IPS DF 6.9 (cell line): ENCODE results near the gene CCDC110.
A peak's percentile ranks its signal among the peaks of the same experiment; 100 is the strongest.

Experiments
- DNase-seq: peaks from one replicate; pipeline ENCODE4 v3.0.0-alpha.2; 2013; ENCODE audit warnings: low read depth, low spot score
- H3K27ac ChIP-seq: one replicate; pipeline ENCODE4 v1.5.1; 2013; ENCODE audit warnings: low read length, control low read depth
- H3K27me3 ChIP-seq: 2 replicates; pipeline ENCODE4 v1.6.1; 2013; ENCODE audit warnings: mild to moderate bottlenecking, low read length; ENCODE audit not compliant: control insufficient read depth, insufficient read depth
- H3K36me3 ChIP-seq: 2 replicates; pipeline ENCODE4 v1.6.1; 2013; ENCODE audit warnings: low read length; ENCODE audit not compliant: control insufficient read depth, insufficient read depth
- H3K4me1 ChIP-seq: 2 replicates; pipeline ENCODE4 v1.6.1; 2013; ENCODE audit warnings: low read length; ENCODE audit not compliant: control insufficient read depth, insufficient read depth
- H3K4me3 ChIP-seq: 2 replicates; pipeline ENCODE4 v1.5.1; 2013; ENCODE audit warnings: mild to moderate bottlenecking, low read length
- H3K9me3 ChIP-seq: 2 replicates; pipeline ENCODE4 v1.6.1; 2013; ENCODE audit warnings: low read length, inconsistent platforms; ENCODE audit not compliant: control insufficient read depth, insufficient read depth
- WGBS: extraction: QIAGEN DNeasy Blood & Tissue Kit; methylation state at CpG from one replicate; pipeline ENCODE4 v1.1.7; 2013; ENCODE audit warnings: mixed read lengths, missing lambda C conversion rate; ENCODE audit not compliant: insufficient read length, insufficient coverage; 5-methylcytosine and 5-hydroxymethylcytosine counted together

CCDC110 gene

DNA sequence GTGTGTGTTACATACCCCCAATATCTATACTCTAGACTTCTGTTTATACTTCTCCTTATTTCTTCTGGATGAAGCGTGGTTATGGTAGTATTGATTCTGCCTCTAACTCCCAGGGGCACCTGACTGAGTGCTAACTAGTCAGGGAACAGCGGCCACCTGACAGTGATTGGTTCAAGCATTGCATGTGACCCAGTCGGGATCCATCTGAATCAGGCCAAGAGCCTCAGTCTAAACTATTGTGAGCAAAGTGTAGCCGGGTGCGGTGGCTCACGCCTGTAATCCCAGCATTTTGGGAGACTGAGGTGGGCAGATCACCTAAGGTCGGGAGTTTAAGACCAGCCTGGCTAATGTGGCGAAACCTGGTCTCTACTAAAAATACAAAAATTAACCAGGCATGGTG, 10.0 kb downstream of the CCDC110 start:
- no peak for DNase-seq
- Histone ChIP-seq H3K9me3 (no peaks in the 10 kb centered on the region), H3K27me3 (no peaks in the 10 kb centered on the region), H3K4me3 (no peak overlapping the region), H3K27ac (no peak overlapping the region), H3K4me1 (no peaks in the 10 kb centered on the region), H3K36me3 (no peaks in the 10 kb centered on the region)
- no CpG with 5 or more reads among the region's 8 CpGs for WGBS

DNA sequence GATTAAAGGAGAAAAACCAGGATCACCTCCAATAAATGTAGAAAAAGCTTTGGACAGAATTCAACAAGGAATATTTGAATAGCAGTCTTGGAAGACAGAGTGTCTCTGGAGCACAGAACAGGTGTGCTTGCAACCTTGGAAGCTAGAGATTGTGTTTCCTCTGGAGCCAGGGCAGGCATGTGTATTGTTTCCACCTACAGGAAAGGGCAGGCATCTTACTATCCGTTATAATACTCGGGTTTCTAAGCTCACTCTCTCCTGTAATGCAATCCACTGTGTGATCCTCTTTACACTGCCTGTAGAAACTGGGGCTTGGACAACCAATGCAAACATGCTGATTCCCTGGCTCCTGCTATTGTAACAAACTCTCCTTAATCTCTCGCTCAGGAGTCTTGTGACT, 14.4 kb downstream of the CCDC110 start:
- no peaks in the 10 kb centered on the region for H3K27me3 ChIP-seq
- WGBS, result no CpG with 5 or more reads among the region's 3 CpGs
- no peak overlapping the region for H3K4me3 ChIP-seq
- no peaks in the 10 kb centered on the region for H3K9me3 ChIP-seq
- no peaks in the 10 kb centered on the region for H3K36me3 ChIP-seq
- H3K27ac ChIP-seq, result no peak overlapping the region
- no peaks in the 10 kb centered on the region for H3K4me1 ChIP-seq
- no peak for DNase-seq

DNA sequence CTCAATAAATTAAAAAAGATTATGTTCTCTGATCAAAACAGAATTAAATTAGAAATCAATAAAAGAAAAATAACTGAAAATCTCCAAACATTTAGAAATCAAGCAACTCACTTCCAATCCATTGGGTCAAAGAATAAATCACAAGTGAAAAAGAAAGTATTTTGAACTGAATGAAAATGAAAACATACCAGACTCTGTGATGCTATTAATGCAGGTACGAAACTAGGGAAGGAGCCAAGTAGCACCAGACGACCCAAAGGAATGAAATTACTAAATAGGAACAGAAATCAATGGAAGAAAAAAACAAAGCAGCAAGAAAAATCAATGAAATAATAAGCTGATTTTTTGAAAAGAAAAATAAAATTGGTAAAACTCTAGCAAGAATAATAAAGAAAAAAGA, 15.4 kb downstream of the CCDC110 start:
- Histone ChIP-seq H3K36me3 (no peaks in the 10 kb centered on the region), H3K4me1 (no peaks in the 10 kb centered on the region), H3K4me3 (no peak overlapping the region), H3K9me3 (no peaks in the 10 kb centered on the region), H3K27ac (no peak overlapping the region), H3K27me3 (no peaks in the 10 kb centered on the region)
- no peak for DNase-seq
- WGBS, result no CpG with 5 or more reads among the region's 2 CpGs

DNA sequence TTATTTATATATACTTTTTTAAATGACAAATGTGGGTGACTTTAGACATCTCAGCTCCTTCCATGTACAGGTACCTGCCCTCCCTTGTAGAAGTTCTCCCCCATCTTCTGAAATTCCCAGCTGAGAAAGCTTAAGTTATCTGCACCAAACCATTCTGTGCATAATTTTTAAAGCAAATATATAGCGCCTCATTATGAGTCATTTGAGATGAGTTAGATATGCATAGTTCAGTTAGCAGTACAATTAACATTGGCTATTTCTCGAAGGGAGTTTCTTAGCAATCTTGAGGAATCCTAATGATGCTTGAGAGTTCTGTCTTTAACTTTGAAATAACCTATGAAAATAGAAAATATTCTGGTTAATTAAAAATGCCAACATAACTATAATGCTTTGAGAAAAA, 26.3 kb downstream of the CCDC110 start:
- no CpG with 5 or more reads among the region's 2 CpGs for WGBS
- Histone ChIP-seq H3K4me3 (no peak overlapping the region), H3K36me3 (no peaks in the 10 kb centered on the region), H3K9me3 (no peaks in the 10 kb centered on the region), H3K27me3 (no peaks in the 10 kb centered on the region), H3K4me1 (no peaks in the 10 kb centered on the region), H3K27ac (no peak overlapping the region)
- no peak for DNase-seq

DNA sequence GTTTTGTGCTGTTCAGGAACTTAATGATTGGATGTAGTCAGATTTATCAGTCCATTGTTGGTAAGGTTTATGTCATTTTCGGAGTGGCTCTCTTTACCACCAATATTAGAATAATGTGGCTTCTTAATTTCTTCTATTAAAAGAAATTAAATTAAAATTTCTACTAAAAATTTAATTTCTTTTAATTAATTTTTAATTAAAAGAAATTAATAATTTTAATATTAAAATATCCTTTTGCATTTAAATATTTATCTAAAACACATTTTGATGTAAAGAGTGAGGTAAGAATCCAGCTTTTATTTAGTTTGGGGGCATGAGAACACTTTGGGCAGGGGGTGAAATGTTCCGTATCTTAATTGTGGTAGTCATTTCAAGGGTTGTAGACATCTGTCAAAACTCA, 30.1 kb downstream of the CCDC110 start:
- no peaks in the 10 kb centered on the region for H3K27me3 ChIP-seq
- no peaks in the 10 kb centered on the region for H3K36me3 ChIP-seq
- no peak for DNase-seq
- no peaks in the 10 kb centered on the region for H3K9me3 ChIP-seq
- H3K4me1 ChIP-seq, result no peaks in the 10 kb centered on the region
- no CpG with 5 or more reads among the region's 2 CpGs for WGBS
- no peak overlapping the region for H3K27ac ChIP-seq
- no peak overlapping the region for H3K4me3 ChIP-seq

DNA sequence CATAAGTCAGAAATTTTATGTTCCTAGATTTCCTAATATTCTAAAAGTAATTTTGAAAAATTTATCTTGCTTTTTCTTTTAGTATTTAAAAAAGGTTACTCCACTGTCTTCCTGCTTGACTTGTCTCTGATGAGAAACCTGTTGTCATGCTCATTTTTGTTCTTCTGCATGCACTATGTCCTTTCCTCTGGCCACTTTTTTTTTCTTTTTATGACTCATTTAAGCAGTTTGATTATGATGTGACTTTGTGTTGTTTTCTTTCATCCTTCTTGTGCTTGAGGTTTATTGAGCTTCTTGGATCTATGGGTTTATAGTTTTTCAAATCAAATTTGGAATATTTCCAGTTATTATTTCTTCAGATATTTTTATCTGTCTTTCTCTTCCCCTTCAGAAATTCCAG, 33.7 kb downstream of the CCDC110 start:
- H3K36me3 ChIP-seq, result no peaks in the 10 kb centered on the region
- no peaks in the 10 kb centered on the region for H3K27me3 ChIP-seq
- H3K27ac ChIP-seq, result no peak overlapping the region
- H3K4me3 ChIP-seq, result no peak overlapping the region
- DNase-seq, result no peak
- no peaks in the 10 kb centered on the region for H3K4me1 ChIP-seq
- H3K9me3 ChIP-seq, result no peaks in the 10 kb centered on the region

DNA sequence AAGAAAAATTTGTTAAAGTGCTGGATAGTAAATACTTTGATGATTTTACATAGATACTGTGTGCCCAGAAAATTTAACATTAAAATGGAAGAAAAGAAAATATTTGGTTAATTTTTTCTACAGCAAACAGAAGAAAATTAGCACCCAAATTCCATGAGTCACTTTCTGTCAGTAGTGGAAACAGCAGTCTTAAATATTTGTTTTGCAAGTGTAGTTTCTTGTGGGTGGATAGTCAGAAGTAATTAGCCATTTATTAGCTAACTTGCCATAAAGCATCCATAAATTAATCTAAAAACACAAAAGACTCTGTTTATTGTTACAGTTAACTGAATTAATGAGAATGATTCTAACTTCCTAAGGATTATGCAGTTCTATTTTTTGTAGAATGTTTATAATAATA, 36.1 kb downstream of the CCDC110 start:
- Histone ChIP-seq H3K4me1 (no peaks in the 10 kb centered on the region), H3K27me3 (no peaks in the 10 kb centered on the region), H3K9me3 (no peaks in the 10 kb centered on the region), H3K36me3 (no peaks in the 10 kb centered on the region), H3K27ac (no peak overlapping the region), H3K4me3 (no peak overlapping the region)
- no peak for DNase-seq

DNA sequence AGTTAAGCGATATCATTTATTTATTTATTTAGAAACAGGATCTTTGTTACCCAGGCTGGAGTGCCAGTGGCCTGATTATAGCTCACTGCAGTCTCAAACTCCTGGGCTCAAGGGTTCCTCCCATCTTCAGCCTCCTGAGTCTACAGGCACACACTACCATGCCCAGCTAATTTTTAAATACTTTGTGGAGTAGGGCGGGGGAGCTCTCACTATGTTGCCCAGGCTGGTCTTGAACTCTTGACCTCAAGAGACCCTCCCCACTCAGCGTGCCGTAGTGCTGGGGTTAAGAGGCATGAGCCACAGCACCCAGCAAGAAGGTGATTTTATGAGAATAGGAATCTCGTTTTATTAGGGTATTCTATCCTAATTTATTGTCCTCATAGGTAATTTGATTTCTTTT, 41.9 kb downstream of the CCDC110 start:
- H3K27me3 ChIP-seq, result no peaks in the 10 kb centered on the region
- H3K4me3 ChIP-seq, result no peak overlapping the region
- WGBS, result no CpG with 5 or more reads among the region's 5 CpGs
- no peaks in the 10 kb centered on the region for H3K4me1 ChIP-seq
- no peaks in the 10 kb centered on the region for H3K36me3 ChIP-seq
- H3K27ac ChIP-seq, result no peak overlapping the region
- DNase-seq, result no peak
- H3K9me3 ChIP-seq, result no peaks in the 10 kb centered on the region

DNA sequence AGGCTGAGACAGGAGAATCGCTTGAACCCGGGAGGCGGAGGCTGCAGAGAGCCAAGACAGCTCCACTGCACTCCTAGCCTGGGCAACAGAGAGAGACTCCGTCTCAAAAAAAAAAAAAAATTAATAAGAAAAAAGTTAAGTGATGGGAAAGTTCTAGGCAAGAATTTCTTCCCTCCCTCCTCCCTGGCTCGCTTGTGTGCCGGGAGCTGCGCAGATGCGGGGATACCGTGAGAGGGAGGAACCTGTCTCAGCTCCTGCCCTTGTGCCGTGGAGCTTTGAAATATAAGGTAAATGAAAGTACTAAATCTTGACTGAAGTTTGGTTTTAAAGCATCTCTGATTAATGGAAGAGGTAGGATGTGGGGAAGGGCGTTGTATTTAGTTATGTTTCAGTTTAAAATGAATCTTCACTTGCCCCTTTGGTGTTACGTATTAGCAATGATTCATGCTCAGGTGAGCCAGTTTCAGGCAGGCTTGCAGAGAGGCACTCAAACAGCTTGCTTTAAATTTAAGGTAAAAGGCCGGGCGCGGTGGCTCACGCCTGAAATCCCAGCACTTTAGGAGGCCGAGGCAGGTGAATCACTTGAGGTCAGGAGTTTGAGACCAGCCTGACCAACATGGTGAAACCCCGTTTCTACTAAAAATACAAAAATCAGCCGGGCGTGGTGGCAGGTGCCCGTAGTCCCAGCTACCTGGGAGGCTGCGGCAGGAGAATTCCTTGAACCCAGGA, 44.4 kb downstream of the CCDC110 start:
- no peaks in the 10 kb centered on the region for H3K27me3 ChIP-seq
- WGBS, result 100% methylated on average over 1 of the region's 22 CpGs
- no peak overlapping the region for H3K4me3 ChIP-seq
- H3K4me1 ChIP-seq, result no peaks in the 10 kb centered on the region
- H3K9me3 ChIP-seq, result no peaks in the 10 kb centered on the region
- no peak for DNase-seq
- H3K27ac ChIP-seq, result no peak overlapping the region
- no peaks in the 10 kb centered on the region for H3K36me3 ChIP-seq

DNA sequence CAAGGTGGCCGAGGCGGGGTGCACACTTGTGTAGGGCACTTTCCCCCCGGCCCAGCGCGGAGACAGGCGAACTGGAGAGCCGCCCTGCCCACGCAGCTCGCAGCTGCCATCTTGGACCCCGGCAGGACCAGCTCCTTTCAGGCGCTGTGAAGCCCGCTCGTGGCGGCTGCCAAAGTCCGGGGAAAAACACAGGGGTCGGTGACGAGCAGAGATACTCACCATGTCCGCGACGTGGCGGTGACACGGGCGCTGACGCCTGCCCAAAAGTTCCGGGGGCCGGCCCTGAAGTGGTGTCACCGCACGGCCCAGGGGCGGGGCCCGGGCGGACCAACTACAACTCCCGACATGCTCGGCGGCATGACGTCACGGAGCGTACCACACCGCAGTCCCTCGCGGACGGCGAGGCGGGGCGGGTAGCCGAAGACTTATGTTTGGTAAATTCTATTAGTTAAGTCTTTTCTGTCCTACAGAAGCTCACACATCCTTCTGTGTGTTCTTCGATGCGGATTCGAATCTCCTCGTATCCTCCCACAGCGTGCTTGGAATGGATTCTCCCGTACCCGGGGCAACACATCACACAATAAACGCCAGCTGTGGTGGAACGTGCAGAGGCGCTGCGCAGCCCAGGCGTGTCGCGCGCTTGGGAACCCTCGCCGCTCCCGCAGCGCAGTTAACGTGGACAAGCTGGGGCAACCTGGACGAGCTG, 45.7 kb downstream of the CCDC110 start, which contains the start of gene UFSP2:
TSS of gene UFSP2 (minus strand) at position 318 of the 706 bp plus-strand sequence. CDS start at position 222, 96 bp downstream.
- H3K4me1 ChIP-seq, result no peaks in the 10 kb centered on the region
- DNase-seq, result peak; percentile 50
- no peaks in the 10 kb centered on the region for H3K9me3 ChIP-seq
- no CpG with 5 or more reads among the region's 66 CpGs for WGBS
- peak within 1 kb of the TSS; percentile 82; the same call in 1 of the 2 replicates for H3K4me3 ChIP-seq
- no peak within 1 kb of the TSS for H3K27ac ChIP-seq
- H3K36me3 ChIP-seq, result no peaks in the 10 kb centered on the region
- H3K27me3 ChIP-seq, result no peaks in the 10 kb centered on the region
